AG10803 (cell line): Measurements from ENCODE around the gene LIN37.

ENCODE experiments used
- DNase-seq: peaks from one replicate; pipeline ENCODE4 v3.0.0; 2010; ENCODE audit warnings: low read depth
- H3K4me3 ChIP-seq: 2 replicates; pipeline ENCODE4 v1.5.1; 2011; ENCODE audit warnings: mild to moderate bottlenecking, low read length, control low read depth
- TF ChIP-seq, protein P1 (sequence below): conservative IDR thresholded peaks from 2 replicates; pipeline ENCODE4 v1.5.1; 2011; ENCODE audit warnings: mild to moderate bottlenecking, low read length, control low read depth, inconsistent platforms

LIN37 gene

DNA sequence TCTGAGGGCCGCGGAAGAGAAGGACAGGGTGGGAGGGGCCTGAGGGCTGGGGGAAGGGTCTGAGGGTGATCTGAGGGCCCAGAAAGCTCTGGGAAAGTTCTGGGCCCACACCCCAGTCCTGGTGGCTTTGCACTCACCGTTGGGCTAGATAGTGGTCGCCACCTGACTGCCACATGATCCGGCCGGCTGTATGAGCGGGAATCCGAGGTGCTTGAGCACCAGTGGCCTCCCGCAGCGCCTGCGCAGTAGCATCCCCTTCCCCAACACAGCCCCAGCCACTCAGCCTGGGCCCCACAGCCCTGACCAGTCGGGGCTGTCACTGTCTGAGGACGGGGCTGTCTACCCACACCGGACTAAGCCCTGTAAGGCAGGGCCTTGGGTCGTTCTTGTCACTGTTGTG, 49.3 kb downstream of the LIN37 start:
- no peak for DNase-seq
- H3K4me3 ChIP-seq, result no peak overlapping the region
- TF ChIP-seq, protein P1, sequence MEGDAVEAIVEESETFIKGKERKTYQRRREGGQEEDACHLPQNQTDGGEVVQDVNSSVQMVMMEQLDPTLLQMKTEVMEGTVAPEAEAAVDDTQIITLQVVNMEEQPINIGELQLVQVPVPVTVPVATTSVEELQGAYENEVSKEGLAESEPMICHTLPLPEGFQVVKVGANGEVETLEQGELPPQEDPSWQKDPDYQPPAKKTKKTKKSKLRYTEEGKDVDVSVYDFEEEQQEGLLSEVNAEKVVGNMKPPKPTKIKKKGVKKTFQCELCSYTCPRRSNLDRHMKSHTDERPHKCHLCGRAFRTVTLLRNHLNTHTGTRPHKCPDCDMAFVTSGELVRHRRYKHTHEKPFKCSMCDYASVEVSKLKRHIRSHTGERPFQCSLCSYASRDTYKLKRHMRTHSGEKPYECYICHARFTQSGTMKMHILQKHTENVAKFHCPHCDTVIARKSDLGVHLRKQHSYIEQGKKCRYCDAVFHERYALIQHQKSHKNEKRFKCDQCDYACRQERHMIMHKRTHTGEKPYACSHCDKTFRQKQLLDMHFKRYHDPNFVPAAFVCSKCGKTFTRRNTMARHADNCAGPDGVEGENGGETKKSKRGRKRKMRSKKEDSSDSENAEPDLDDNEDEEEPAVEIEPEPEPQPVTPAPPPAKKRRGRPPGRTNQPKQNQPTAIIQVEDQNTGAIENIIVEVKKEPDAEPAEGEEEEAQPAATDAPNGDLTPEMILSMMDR, result no peak

GRCh38 chr19:35801828-35802227, 53.5 kb downstream of the LIN37 start:
- H3K4me3 ChIP-seq, result no peak overlapping the region
- TF ChIP-seq, protein P1, result no peak
- no peak for DNase-seq
